ENCODE measurements around the gene TIMM13. TPM values are rescaled to one million over a fixed set of nuclear protein-coding genes. Genes with fewer than 3 reads are reported as not detected.

TIMM13 gene
- total RNA-seq (2022; extraction: Qiagen RNA extraction; ENCODE audit: low read depth), result 51.4 to 132 TPM (median 116 TPM) in 5 replicates

DNA sequence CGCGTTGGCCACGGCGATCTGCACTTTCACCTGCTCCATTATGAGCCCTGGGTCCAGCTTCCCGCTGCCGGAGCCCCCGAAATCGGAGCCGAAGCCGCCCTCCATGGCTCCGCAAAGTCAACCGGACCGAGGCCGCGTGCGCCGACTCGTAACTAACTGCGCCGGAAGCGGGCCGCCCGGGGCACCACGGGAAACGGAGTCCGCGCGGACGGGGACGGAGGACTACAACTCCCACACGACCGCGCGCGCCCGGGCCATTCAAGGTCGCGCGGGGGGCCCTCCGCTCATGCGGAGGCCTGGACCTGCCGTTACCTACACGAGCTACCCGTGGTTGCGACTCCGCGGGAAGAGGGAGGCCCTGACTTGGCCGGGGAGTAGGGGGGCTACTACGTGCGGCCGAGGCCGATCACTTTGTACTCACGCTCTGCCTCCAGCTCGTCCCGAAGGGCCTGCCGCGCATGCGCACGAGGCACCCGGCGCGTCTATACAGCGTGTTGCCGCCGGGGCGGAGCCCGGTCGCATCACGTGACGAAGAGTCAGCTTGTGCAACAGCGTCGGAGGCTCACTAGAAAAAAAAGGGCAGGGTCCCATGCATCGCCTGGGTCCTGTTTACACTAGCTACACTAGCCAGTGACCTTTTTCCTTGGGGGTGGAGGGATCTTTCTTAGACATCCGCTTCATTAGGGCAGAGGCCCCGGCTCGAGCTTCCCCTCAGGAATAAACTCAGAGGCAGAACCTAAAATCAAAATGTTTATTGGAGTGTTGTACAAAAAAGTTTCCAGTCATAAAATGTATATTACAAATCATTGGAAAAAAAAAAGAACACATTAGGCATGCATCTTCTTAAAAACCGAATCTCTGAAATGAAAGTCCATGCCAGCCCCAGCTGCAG, at the start of gene TIMM13:
Gene TIMM13, minus strand, starts transcription at position 158 of the 892 bp plus-strand sequence. Its CDS starts 53 bp downstream, at position 105.

DNA sequence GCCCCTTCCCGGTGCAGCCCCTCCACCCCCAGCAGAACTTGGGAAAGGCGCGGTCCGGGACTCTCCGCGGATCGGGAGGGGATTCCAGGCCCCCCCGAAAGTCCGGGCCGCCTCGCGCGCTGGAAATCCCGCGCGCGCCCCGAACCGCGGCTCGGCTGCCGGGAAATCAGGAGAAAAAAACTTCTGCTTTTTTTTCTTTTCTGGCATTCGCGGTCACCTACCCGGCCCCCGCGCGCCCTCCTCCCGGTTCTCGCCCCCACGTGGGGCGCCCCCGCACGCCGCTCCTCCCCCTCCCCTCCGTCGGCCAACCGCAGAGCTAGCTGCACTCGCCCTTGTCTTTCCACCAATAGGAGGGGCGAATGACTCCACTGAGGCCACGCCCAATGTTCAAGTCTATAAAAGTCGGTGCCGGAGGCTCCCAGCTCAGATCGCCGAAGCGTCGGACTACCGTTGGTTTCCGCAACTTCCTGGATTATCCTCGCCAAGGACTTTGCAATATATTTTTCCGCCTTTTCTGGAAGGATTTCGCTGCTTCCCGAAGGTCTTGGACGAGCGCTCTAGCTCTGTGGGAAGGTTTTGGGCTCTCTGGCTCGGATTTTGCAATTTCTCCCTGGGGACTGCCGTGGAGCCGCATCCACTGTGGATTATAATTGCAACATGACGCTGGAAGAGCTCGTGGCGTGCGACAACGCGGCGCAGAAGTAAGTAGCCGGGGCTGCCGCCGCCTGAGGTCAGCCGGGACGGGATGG, 48.5 kb upstream of the TIMM13 start, which contains the start of gene GADD45B:
Gene GADD45B, plus strand, starts transcription at position 426 of the 749 bp plus-strand sequence. Its CDS starts 232 bp downstream, at position 658.

Other genes with a start within 250 kb of the TIMM13 start
- gene PLEKHJ1, start 191.3 kb downstream of the TIMM13 start, total RNA-seq (2022; extraction: Qiagen RNA extraction; ENCODE audit: low read depth), result 34.1 to 57.8 TPM (median 53.5 TPM) in 5 replicates
- 63.2 to 77.0 TPM (median 74.4 TPM) in 5 replicates for gene SF3A2, start 190.8 kb downstream of the TIMM13 start, total RNA-seq (2022; extraction: Qiagen RNA extraction; ENCODE audit: low read depth)
- 7.8 to 18.0 TPM (median 15.7 TPM) in 5 replicates for gene AMH, start 178.3 kb downstream of the TIMM13 start, total RNA-seq (2022; extraction: Qiagen RNA extraction; ENCODE audit: low read depth)
- gene JSRP1, start 171.2 kb downstream of the TIMM13 start, total RNA-seq (2022; extraction: Qiagen RNA extraction; ENCODE audit: low read depth), result 0.44 to 1.00 TPM (median 0.60 TPM) in 4 of 5 replicates, not detected in the other
- gene PEAK3, start 145.4 kb downstream of the TIMM13 start, total RNA-seq (2022; extraction: Qiagen RNA extraction; ENCODE audit: low read depth), result not detected in 5 replicates
- gene LINGO3, start 119.4 kb downstream of the TIMM13 start, total RNA-seq (2022; extraction: Qiagen RNA extraction; ENCODE audit: low read depth), result not detected in 5 replicates
- 135 to 166 TPM (median 148 TPM) in 5 replicates for gene LSM7, start 99.0 kb downstream of the TIMM13 start, total RNA-seq (2022; extraction: Qiagen RNA extraction; ENCODE audit: low read depth)
- 13.3 to 24.3 TPM (median 20.0 TPM) in 5 replicates for gene SPPL2B, start 98.9 kb downstream of the TIMM13 start, total RNA-seq (2022; extraction: Qiagen RNA extraction; ENCODE audit: low read depth)
- gene TMPRSS9, start 67.3 kb downstream of the TIMM13 start, total RNA-seq (2022; extraction: Qiagen RNA extraction; ENCODE audit: low read depth), result not detected in 5 replicates
- gene LMNB2, start 29.4 kb upstream of the TIMM13 start, total RNA-seq (2022; extraction: Qiagen RNA extraction; ENCODE audit: low read depth), result 60.0 to 86.5 TPM (median 75.7 TPM) in 5 replicates
- 34.4 to 43.5 TPM (median 42.0 TPM) in 5 replicates for gene GADD45B, start 48.5 kb upstream of the TIMM13 start, total RNA-seq (2022; extraction: Qiagen RNA extraction; ENCODE audit: low read depth)